GM18519 (cell line): Measurements from ENCODE around the gene CHCHD1.
A peak's percentile ranks its signal among the peaks of the same experiment; 100 is the strongest.
"Not testable (repeated sequence)": the region's sequence is repeated elsewhere in the genome, so short reads cannot be mapped to it uniquely, and the experiment has no call there.

Experiments used
- ATAC-seq: cut with Tn5 transposase; IDR thresholded peaks from one replicate; pipeline ENCODE4 v1.9.1; 2021; ENCODE audit warnings: mild to moderate bottlenecking, moderate library complexity; ENCODE audit not compliant: unreplicated experiment, low FRiP score

Gene CHCHD1

GRCh38 chr10:73809061-73809818 is 27.4 kb downstream of the CHCHD1 start:
- no peak for ATAC-seq

GRCh38 chr10:73810358-73810734 is 28.5 kb downstream of the CHCHD1 start:
- ATAC-seq, result no peak

DNA sequence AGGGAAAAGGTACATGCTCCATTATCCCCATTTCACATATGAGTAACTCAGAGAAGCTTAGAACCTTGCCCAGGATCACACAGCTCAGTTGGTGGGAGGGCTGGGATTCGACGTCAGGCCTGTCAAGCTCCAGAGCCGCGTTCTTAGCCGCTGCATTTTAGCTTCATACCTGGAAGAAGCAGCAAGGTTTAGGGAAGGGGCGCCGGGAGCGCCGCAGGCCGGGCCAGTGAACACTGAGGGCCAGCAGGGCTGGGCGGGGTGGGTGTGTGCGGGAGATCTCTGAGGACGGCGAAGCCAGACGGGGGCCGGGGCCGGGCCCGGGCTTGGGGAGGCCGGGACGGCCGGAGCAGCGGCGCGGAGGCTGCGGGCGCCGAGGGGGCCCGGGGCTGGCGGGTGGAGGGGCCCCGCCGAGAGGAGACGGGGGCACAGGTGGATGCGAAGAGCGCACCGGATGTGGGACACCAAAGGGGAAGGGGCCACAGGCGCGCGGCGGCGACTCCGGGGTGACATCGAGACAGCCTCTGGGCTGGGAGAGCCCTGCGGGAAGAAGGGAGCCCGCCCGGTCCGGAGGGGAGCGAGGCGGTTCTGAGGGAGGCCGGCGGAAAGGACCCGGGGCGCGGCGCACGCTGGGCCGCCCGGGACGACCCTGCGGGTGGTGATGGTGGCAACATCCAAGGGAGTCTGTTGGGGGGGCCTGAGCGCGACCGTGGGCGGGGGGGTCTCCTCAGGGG is 29.1 kb downstream of the CHCHD1 start:
- peak; percentile 19 for ATAC-seq

DNA sequence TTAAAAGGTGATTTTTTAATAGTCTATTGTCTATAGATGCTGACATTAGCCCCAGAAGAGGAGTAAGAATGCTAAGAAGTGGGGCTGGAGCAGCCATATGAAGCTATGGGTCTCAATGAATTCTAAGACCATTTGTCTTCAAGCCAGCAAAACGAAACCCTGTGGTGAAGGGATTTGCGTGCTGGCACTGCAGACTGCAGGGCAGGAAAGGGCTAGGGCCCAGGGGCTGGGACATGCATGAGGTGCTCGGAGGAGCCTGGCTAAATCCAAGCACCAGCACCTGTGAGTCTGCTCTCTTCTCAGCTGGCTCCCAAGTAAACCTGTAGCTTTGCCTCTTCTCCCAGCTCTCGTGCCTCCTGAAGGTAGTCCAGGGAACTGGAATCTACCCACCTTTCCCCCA is 30.8 kb downstream of the CHCHD1 start:
- ATAC-seq, result no peak

GRCh38 chr10:73813333-73813732 is 31.5 kb downstream of the CHCHD1 start:
- no peak for ATAC-seq

DNA sequence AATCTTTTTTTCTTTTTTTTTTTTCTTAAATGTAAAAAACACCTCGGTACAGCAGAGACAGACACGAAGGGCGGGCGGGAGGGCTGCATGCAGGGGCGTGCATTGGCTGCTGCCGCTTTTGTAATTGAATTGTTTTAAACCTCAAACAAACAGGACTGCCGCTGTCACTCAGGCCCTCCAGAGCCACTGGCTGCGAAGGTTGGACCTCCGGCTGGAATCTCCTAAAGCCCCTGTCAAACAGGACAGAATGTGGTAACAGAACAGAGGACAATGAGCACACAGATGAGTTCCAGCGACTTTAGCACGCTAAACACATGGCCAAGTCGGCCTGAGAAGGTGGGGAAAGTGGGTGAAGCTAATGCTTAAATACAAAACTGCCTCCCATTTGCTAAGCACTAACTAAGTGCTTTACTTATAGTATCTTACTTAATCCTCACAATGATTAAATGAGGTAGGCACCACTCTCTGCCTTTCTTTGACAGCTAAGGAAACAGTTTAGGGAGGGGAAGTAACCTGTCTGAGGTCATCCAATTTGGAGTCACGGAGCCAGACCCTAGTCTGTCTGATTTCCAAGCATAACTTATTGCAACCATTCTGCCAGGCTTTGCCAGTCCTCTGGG is 32.5 kb downstream of the CHCHD1 start:
- ATAC-seq, result no peak

GRCh38 chr10:73814896-73815718 is 33.3 kb downstream of the CHCHD1 start:
- no peak for ATAC-seq

DNA sequence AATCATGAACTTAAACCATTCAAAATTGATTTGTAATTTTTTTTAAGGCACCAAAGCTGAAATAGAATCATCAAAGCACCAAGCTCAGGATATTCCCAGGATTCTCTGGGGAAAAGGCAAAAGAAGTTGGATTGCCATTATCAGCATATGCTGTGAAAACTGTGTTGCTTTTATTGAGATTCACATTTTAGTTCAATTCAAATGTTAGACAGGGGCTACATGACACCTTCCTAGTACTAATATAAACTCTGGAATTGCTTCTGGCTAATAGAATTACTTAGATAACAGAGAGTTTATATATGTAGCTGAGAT is 33.8 kb downstream of the CHCHD1 start:
- ATAC-seq, result no peak

DNA sequence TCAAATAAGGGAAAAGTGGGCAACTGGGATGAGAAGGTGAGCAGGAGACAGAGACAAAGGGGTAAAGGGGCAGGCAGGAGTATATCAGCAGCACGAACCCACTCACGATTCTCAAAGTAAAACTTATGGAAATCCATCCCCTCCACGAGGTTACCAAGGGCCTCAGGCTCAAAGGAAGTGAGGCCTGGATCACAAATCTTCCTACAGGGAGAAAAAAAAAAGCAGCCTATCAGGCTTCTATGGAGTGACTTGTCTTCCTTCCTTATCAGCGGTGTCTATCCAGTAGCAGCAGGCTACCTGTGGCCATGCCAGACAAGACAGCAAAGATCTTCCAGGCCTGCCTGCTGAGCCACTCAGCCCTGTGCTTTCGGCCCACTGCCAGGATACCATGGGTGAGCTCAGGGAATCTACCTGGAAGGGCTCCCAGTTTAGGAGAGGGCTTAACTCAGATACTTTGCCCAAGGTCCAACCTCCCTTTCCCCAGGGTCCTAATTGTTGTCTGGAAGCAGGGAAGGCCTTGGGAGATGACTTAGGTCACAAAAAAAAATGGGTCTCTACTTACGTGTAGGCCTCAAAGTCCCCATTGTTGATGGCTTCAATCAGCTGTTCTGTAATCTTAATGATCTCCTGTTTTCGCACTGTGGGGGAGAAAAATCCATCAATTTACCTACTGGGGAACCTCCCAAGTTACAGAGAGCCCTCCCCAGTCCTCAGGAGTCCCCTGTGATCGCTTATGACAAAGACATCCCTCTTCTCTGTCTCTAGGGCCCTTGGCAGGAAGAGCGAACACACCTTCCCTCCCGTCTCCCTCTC is 35.3 kb downstream of the CHCHD1 start:
- ATAC-seq, result no peak

GRCh38 chr10:73817826-73818225 is 36.0 kb downstream of the CHCHD1 start:
- no peak for ATAC-seq

DNA sequence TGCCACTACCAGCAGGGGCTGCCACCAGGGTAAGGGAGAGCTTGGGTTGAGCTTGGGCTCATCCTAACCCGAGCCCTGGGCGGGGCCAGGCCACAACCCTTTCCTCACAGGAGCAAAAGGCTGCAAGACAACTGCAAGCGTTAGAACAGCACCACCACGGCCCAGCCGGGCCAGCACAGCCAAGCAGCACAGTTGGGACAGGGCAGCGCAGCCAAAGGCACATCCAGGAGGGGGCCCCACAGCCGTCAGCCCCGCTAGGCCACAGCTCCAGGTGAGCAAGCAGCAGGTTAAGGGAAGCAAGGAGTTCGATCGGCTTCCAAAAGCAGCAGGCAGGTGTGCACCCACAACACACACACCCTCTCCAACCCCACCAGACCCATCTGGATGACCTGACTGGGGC is 36.6 kb downstream of the CHCHD1 start:
- no peak for ATAC-seq

- ATAC-seq, result no peak
These were observed 37.2 kb downstream of the CHCHD1 start for GRCh38 chr10:73819081-73819480.

- no peak for ATAC-seq
These were observed 37.8 kb downstream of the CHCHD1 start for GRCh38 chr10:73819513-73820093.

GRCh38 chr10:73823391-73823790 is 41.5 kb downstream of the CHCHD1 start:
- no peak for ATAC-seq

GRCh38 chr10:73824146-73824725 is 42.4 kb downstream of the CHCHD1 start:
- no peak for ATAC-seq

- no peak for ATAC-seq
These were observed 45.7 kb downstream of the CHCHD1 start for GRCh38 chr10:73827346-73828089.

DNA sequence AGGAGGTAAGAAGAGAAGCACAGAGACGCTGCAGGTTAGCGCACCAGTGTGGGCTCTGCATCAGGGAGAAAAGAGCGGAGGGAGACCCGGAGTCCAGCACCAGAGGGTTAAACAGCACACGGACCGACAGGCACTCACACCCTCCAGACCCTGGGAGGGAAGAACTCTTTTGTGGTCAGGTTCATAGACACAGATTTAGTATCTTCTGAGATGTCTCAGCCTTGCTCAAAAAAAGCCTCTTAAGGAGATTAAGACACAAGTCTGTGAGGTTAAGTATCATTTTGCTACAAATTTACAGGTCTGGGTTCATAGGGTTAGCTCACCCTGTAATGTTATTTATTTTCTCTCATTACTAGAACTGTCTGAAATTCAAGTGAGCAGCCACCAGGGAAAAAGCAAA is 46.3 kb downstream of the CHCHD1 start:
- no peak for ATAC-seq

GRCh38 chr10:73829090-73829489 is 47.2 kb downstream of the CHCHD1 start:
- ATAC-seq, result not testable (repeated sequence)
